OCI-LY7 (cell line): ENCODE data around the gene COL4A4.

ENCODE experiments used
- EZH2phosphoT487 ChIP-seq: fragments of 200-600 bp; sonication (generic); IDR thresholded peaks from 2 replicates; pipeline ENCODE4 v1.6.1; 2018; ENCODE audit warnings: low read depth, borderline replicate concordance, mild to moderate bottlenecking, mixed run types, antibody characterized with exemption, low read length, moderate library complexity, mixed read lengths
- TF ChIP-seq, protein P1 (sequence below): fragments of 200-600 bp; sonication (generic); conservative IDR thresholded peaks from 2 replicates; pipeline ENCODE4 v1.5.1; 2014; ENCODE audit warnings: mild to moderate bottlenecking, antibody characterized with exemption, low read length, moderate library complexity, mixed read lengths

DNA sequence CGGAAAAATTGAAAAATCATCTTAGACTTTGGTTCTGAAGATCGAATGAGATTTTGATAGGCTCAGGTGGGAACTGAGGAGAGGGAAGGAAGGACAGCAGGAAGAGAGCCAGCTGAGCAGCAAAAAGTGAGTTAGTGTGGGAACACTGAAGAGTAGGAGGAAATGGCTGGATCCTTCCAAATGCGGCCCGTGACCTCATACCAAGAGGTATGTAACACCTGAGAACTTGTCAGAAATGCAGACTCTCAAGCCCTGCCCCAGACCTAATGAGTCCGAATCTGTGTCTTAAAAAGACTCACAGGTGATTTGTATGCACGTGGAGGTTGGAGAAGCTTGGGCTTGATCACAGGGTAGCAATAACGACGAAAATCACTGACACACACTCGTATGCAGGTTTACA lies 42.4 kb upstream of the COL4A4 start:
- TF ChIP-seq, protein P1, sequence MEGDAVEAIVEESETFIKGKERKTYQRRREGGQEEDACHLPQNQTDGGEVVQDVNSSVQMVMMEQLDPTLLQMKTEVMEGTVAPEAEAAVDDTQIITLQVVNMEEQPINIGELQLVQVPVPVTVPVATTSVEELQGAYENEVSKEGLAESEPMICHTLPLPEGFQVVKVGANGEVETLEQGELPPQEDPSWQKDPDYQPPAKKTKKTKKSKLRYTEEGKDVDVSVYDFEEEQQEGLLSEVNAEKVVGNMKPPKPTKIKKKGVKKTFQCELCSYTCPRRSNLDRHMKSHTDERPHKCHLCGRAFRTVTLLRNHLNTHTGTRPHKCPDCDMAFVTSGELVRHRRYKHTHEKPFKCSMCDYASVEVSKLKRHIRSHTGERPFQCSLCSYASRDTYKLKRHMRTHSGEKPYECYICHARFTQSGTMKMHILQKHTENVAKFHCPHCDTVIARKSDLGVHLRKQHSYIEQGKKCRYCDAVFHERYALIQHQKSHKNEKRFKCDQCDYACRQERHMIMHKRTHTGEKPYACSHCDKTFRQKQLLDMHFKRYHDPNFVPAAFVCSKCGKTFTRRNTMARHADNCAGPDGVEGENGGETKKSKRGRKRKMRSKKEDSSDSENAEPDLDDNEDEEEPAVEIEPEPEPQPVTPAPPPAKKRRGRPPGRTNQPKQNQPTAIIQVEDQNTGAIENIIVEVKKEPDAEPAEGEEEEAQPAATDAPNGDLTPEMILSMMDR, result no peak
- no peak for TF ChIP-seq EZH2phosphoT487
